GM18517 (cell line): Measurements from ENCODE around the gene HBEGF.

Experiments
- ATAC-seq: cut with Tn5 transposase; IDR thresholded peaks from one replicate; pipeline ENCODE4 v1.9.1; 2021; ENCODE audit warnings: mild to moderate bottlenecking, moderate library complexity; ENCODE audit not compliant: unreplicated experiment

The HBEGF gene

GRCh38 chr5:140338336-140338735, 8.1 kb downstream of the HBEGF start:
- ATAC-seq: no peak

- no peak for ATAC-seq
Observed at GRCh38 chr5:140337880-140338279, 8.5 kb downstream of the HBEGF start.

GRCh38 chr5:140336388-140336787, 10.0 kb downstream of the HBEGF start:
- ATAC-seq: no peak

- no peak for ATAC-seq
Observed at GRCh38 chr5:140331638-140332037, 14.8 kb downstream of the HBEGF start.

GRCh38 chr5:140329739-140330481, 16.5 kb downstream of the HBEGF start:
- ATAC-seq: no peak

GRCh38 chr5:140328036-140328764, 18.2 kb downstream of the HBEGF start:
- ATAC-seq: no peak

GRCh38 chr5:140327589-140327988, 18.8 kb downstream of the HBEGF start:
- no peak for ATAC-seq

- ATAC-seq: no peak
Observed at GRCh38 chr5:140325486-140325885, 20.9 kb downstream of the HBEGF start.

GRCh38 chr5:140324617-140325241, 21.7 kb downstream of the HBEGF start:
- no peak for ATAC-seq

- ATAC-seq: no peak
Observed at GRCh38 chr5:140324041-140324600, 22.3 kb downstream of the HBEGF start.

GRCh38 chr5:140322751-140323731, 23.4 kb downstream of the HBEGF start:
- no peak for ATAC-seq

- ATAC-seq: no peak
Observed at GRCh38 chr5:140321796-140322195, 24.6 kb downstream of the HBEGF start.

- ATAC-seq: no peak
Observed at GRCh38 chr5:140319833-140320232, 26.6 kb downstream of the HBEGF start.

GRCh38 chr5:140318792-140319191, 27.6 kb downstream of the HBEGF start:
- ATAC-seq: no peak

- ATAC-seq: no peak
Observed at GRCh38 chr5:140317859-140318258, 28.5 kb downstream of the HBEGF start.

- no peak for ATAC-seq
Observed at GRCh38 chr5:140312791-140313189, 33.6 kb downstream of the HBEGF start.

GRCh38 chr5:140312067-140312790, 34.2 kb downstream of the HBEGF start:
- no peak for ATAC-seq

- no peak for ATAC-seq
Observed at GRCh38 chr5:140311011-140311467, 35.4 kb downstream of the HBEGF start.

GRCh38 chr5:140310434-140310833, 36.0 kb downstream of the HBEGF start:
- ATAC-seq: no peak
